NCI-H748 treated with DMSO at 0.1 percent for 48 hours (cell line): Measurements from ENCODE around the gene MRM3.
"Not testable (repeated sequence)": the region's sequence is repeated elsewhere in the genome, so short reads cannot be mapped to it uniquely, and the experiment has no call there.

Experiments
- DNase-seq: peaks from one replicate; lab custom pipeline; 2025; lab: John Stamatoyannopoulos, UW

Gene MRM3

GRCh38 chr17:825216-825615 lies 43.1 kb downstream of the MRM3 start:
- DNase-seq: no peak

DNA sequence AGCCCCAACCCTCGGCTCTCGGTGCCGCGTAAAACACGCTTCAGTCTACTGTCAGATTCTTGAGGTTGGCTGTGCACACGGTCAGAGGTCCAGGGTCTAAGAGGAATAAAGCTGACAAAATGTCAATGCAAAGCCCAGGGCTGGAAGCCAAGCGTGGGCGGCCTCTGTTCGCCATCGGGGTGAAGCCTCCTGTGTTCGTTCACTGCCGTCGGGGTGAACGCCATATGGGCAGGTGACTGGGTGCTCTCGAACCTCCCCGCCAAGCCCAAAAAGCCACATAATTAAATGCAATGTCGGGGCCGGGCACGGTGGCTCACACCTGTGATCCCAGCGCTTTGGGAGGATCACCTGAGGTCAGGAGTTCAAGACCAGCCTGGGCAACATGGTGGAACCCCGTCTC lies 44.6 kb downstream of the MRM3 start:
- no peak for DNase-seq

GRCh38 chr17:828761-829160 lies 46.6 kb downstream of the MRM3 start:
- DNase-seq: no peak

GRCh38 chr17:829614-830013 lies 47.5 kb downstream of the MRM3 start:
- not testable (repeated sequence) for DNase-seq

- no peak for DNase-seq
Measured at GRCh38 chr17:830381-830780, 48.2 kb downstream of the MRM3 start.

DNA sequence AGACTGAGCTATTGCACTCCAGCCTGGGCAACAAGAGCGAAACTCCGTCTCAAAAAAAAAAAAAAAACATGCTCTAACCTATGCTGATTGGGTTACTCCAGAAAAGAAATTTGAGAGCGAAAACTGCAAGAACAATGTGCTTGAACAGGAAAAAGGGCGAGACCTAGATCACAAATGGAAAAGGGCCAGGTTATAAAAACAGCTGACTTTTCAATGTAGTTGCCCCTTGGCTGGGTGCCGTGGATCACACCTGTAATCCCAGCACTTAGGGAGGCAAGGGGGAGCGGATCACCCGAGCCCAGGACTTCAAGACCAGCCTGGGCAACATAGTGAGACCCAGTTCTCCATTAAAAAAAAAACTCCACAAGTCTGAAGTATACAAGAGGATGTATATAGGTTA lies 48.8 kb downstream of the MRM3 start:
- no peak for DNase-seq

GRCh38 chr17:834136-834535 lies 52.0 kb downstream of the MRM3 start:
- DNase-seq: no peak

DNA sequence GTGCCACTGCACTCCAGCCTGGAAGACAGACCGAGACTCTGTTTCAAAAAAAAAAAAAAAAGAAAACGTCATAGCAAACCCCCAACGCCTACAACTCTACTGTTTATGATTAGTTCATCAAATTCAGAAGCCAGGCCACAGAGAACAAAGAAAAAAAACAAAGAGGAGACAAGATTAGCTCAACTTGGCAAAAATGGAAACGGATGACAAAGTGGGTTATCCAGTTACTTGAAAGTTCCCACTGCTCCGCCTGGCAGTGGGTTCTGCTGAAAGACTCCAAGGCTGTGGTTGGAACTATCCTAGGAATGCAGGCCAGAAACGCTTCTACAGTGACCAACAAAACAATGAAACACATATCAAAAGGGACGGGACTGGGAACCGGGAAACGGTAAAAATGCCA lies 53.1 kb downstream of the MRM3 start:
- no peak for DNase-seq

DNA sequence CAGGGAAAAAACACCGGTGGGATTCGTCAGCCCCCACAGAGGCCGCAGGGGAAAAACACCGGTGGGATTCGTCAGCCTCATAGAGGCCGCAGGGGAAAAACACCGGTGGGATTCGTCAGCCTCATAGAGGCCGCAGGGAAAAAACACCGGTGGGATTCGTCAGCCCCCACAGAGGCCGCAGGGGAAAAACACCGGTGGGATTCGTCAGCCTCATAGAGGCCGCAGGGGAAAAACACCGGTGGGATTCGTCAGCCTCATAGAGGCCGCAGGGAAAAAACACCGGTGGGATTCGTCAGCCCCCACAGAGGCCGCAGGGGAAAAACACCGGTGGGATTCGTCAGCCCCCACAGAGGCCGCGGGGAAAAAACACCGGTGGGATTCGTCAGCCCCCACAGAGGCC lies 53.6 kb downstream of the MRM3 start:
- not testable (repeated sequence) for DNase-seq

DNA sequence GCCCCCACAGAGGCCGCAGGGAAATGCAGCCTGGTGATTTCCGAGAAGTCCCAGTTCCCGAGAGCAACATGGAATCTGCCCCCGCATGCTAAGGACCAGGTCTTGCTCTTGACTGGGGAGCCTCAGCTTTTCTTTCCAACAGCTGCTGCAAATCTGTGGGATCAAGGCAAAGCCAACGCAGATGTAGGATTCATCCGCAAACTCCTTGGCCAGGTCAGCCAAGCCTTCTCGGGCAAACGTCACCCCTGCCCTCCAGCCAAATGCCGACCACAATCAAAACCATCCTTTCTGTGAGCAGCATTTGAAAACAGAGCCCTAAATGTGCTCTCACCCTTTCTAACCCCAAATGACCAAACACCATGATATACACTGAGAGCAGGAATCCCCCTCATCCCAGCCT lies 54.0 kb downstream of the MRM3 start:
- no peak for DNase-seq

DNA sequence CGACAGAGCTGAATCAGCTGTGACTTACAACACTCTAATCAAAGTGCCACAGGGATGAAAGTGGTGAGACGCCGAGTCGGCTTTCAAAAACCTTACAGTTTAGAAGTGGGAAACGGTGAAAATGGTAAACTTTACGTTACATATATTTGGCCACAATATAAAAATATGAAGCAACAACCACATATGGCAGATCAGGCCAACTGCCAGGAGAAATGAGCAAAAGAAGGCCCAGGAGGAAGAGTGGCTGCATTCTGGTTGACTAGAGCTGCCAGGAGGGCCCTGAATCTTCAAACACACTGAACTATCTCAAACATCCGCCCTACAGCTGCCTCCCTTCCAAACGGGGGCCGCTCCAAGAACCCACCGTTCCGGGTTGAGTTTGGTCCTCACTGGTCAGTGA lies 56.3 kb downstream of the MRM3 start:
- DNase-seq: no peak

- DNase-seq: no peak
Measured at GRCh38 chr17:841313-841712, 59.2 kb downstream of the MRM3 start.
